IPS-15b (cell line): ENCODE measurements around the gene GYG1.

Source experiments
- H3K27me3 ChIP-seq: one replicate; pipeline ENCODE4 v1.6.1; 2013; ENCODE audit warnings: low read length; ENCODE audit not compliant: control insufficient read depth, insufficient read depth
- H3K36me3 ChIP-seq: one replicate; pipeline ENCODE4 v1.6.1; 2013; ENCODE audit warnings: low read length; ENCODE audit not compliant: control insufficient read depth, insufficient read depth
- H3K4me1 ChIP-seq: one replicate; pipeline ENCODE4 v1.6.1; 2013; ENCODE audit warnings: mild to moderate bottlenecking, low read length; ENCODE audit not compliant: control insufficient read depth, insufficient read depth
- H3K4me3 ChIP-seq: one replicate; pipeline ENCODE4 v1.5.1; 2013; ENCODE audit warnings: low read depth, low read length
- H3K9ac ChIP-seq: one replicate; pipeline ENCODE4 v1.6.1; 2013; ENCODE audit warnings: low read depth, mild to moderate bottlenecking, low read length
- H3K9me3 ChIP-seq: one replicate; pipeline ENCODE4 v1.6.1; 2013; ENCODE audit warnings: mild to moderate bottlenecking, low read length; ENCODE audit not compliant: control insufficient read depth, insufficient read depth

Gene GYG1

DNA sequence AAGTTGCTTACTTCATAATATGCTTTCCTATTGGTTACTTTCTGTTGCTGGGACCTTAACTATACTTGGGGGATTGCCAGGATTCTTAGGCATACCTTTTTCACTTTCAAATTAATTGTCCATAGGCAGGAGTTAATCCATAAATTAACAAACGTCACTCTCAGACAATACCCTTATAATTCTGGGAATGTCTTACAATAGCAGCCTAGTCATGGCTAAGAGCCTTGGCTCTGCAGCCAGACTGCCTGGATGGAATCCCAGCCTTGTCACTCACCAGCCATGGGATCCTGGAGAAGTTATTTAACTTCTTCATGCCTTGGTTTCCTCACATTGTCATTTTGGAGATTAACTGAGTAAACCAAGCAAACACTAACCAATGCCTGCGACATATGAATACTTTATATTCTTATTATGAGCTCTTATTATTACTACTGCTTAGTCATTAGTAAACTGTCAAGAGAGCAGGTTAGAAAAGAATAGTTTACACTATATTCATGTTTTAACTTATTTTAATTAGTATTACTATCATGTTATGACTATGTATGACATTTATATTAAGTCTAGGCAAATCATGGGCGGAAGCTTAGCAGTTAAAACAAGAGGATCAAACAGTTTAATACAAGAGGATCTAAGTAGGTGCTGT, 29.0 kb downstream of the GYG1 start:
- Histone ChIP-seq H3K4me3 (peak overlapping the region; percentile 5), H3K4me1 (peaks cover 29% of the 10 kb centered on the region), H3K9me3 (peaks cover 11% of the 10 kb centered on the region), H3K9ac (no peak overlapping the region), H3K36me3 (peaks cover 8% of the 10 kb centered on the region), H3K27me3 (no peaks in the 10 kb centered on the region)

- Histone ChIP-seq H3K9ac (no peak overlapping the region), H3K4me3 (peak overlapping the region; percentile 5), H3K36me3 (peaks cover 9% of the 10 kb centered on the region), H3K27me3 (no peaks in the 10 kb centered on the region), H3K9me3 (peaks cover 14% of the 10 kb centered on the region), H3K4me1 (peaks cover 29% of the 10 kb centered on the region)
These were observed 29.5 kb downstream of the GYG1 start for GRCh38 chr3:149020839-149021252.

DNA sequence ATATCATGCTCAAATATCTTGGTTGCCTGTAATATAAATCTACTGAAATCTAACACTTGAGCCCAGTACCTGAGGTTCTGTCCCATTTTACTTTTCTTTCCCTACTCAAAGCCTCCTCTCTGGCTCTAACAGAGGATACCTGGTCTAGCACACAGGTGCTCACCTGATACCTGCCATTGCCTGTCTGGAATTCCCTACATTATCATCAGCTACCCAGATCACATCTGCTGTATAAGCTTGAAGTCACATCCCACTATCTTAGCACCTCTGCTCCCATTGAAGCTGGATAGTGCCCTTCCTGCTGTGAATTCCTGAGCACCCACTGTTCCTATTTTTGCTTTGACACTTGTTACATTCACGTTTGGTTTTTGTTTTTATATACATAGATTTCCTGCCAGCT, 30.5 kb downstream of the GYG1 start:
- Histone ChIP-seq H3K27me3 (no peaks in the 10 kb centered on the region), H3K9me3 (peaks cover 14% of the 10 kb centered on the region), H3K36me3 (peaks cover 9% of the 10 kb centered on the region), H3K9ac (no peak overlapping the region), H3K4me1 (peaks cover 29% of the 10 kb centered on the region), H3K4me3 (no peak overlapping the region)

- Histone ChIP-seq H3K4me1 (peaks cover 29% of the 10 kb centered on the region), H3K4me3 (no peak overlapping the region), H3K9me3 (peaks cover 14% of the 10 kb centered on the region), H3K36me3 (peaks cover 9% of the 10 kb centered on the region), H3K27me3 (no peaks in the 10 kb centered on the region), H3K9ac (no peak overlapping the region)
These were observed 32.6 kb downstream of the GYG1 start for GRCh38 chr3:149023951-149024350.

GRCh38 chr3:149026718-149027117, 35.4 kb downstream of the GYG1 start:
- peaks cover 5% of the 10 kb centered on the region for H3K4me1 ChIP-seq
- no peak overlapping the region for H3K9ac ChIP-seq
- H3K36me3 ChIP-seq, result peaks cover 9% of the 10 kb centered on the region
- H3K4me3 ChIP-seq, result no peak overlapping the region
- H3K9me3 ChIP-seq, result peaks cover 14% of the 10 kb centered on the region
- H3K27me3 ChIP-seq, result no peaks in the 10 kb centered on the region

DNA sequence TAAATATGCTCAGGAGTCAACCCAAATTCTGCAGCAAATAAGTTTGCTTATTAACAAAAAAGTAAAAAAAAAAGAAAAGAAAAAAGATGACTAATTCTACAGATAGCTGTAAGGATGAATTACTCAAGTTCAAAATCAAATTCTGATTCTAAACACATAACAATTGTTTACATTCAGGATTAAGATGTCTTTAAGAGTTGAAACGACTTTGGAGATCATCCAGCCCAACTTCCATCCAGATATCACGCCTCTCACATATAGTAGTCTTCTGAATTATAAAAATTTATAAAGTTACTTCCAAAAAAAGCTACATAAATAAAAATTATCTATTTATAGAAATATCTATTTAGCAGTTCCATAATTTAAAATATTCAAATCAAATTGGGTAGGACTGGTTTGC, 39.8 kb downstream of the GYG1 start:
- H3K9me3 ChIP-seq, result no peaks in the 10 kb centered on the region
- H3K9ac ChIP-seq, result no peak overlapping the region
- H3K4me1 ChIP-seq, result no peaks in the 10 kb centered on the region
- no peaks in the 10 kb centered on the region for H3K27me3 ChIP-seq
- no peaks in the 10 kb centered on the region for H3K36me3 ChIP-seq
- H3K4me3 ChIP-seq, result no peak overlapping the region

DNA sequence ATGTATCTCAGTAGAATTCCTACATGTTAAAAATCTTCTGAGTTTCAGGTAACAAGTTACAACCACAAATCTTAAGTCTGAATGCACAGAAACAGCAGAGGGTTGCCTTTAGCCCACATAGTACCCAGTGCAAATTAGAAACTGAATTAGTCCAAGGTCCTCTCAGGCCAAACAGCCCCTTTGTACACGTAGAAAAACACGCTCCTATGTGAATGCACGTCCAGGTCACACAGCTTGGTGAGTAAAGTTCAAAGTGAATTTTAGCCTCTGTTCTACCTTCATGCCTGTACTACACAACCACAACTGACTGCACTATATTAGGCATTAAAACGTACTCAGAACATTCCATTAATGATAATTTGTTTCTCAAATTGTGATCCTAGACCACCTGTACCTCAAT, 46.3 kb downstream of the GYG1 start:
- Histone ChIP-seq H3K27me3 (no peaks in the 10 kb centered on the region), H3K36me3 (no peaks in the 10 kb centered on the region), H3K9ac (no peak overlapping the region)

GRCh38 chr3:149038322-149038721, 47.0 kb downstream of the GYG1 start:
- H3K27me3 ChIP-seq, result no peaks in the 10 kb centered on the region
- no peaks in the 10 kb centered on the region for H3K9me3 ChIP-seq
- no peaks in the 10 kb centered on the region for H3K36me3 ChIP-seq
- no peak overlapping the region for H3K9ac ChIP-seq
- H3K4me3 ChIP-seq, result no peak overlapping the region
- H3K4me1 ChIP-seq, result no peaks in the 10 kb centered on the region

More for the DNA sequence above, 46.3 kb downstream of the GYG1 start:
- Histone ChIP-seq H3K9me3 (no peaks in the 10 kb centered on the region), H3K4me1 (no peaks in the 10 kb centered on the region), H3K4me3 (no peak overlapping the region)

GRCh38 chr3:149042789-149043386, 51.5 kb downstream of the GYG1 start:
- Histone ChIP-seq H3K9ac (no peak overlapping the region), H3K36me3 (no peaks in the 10 kb centered on the region), H3K4me1 (no peaks in the 10 kb centered on the region), H3K4me3 (no peak overlapping the region), H3K27me3 (no peaks in the 10 kb centered on the region), H3K9me3 (no peaks in the 10 kb centered on the region)

GRCh38 chr3:149044339-149045083, 53.2 kb downstream of the GYG1 start:
- Histone ChIP-seq H3K27me3 (no peaks in the 10 kb centered on the region), H3K4me1 (no peaks in the 10 kb centered on the region), H3K9ac (no peak overlapping the region), H3K4me3 (no peak overlapping the region), H3K36me3 (peaks cover under 1% of the 10 kb centered on the region), H3K9me3 (no peaks in the 10 kb centered on the region)

DNA sequence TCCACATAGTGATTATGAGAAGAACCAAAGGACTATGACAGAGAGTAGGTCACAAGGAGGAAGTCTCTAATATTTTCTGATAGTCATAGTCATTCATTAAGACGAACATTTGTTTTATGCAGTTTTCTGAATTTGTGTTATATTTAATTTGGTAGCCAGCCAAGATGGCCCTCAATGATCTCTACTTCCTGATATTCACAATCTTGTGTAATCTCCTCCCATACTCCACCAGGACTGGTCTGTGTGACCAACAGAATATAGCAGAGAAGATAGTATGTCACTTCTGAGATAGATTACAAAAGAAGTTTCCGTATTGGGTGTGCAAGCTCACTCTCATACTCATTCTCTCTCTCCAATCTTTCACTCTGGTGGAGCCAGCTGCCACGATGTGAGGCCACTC, 64.2 kb downstream of the GYG1 start:
- H3K27me3 ChIP-seq, result no peaks in the 10 kb centered on the region

GRCh38 chr3:149058198-149058597, 66.9 kb downstream of the GYG1 start:
- H3K36me3 ChIP-seq, result peaks cover 7% of the 10 kb centered on the region
- no peak overlapping the region for H3K4me3 ChIP-seq
- H3K9me3 ChIP-seq, result no peaks in the 10 kb centered on the region
- no peaks in the 10 kb centered on the region for H3K27me3 ChIP-seq
- no peak overlapping the region for H3K9ac ChIP-seq
- no peaks in the 10 kb centered on the region for H3K4me1 ChIP-seq

More for the DNA sequence above, 64.2 kb downstream of the GYG1 start:
- no peak overlapping the region for H3K4me3 ChIP-seq
- H3K9ac ChIP-seq, result no peak overlapping the region
- peaks cover 15% of the 10 kb centered on the region for H3K36me3 ChIP-seq
- no peaks in the 10 kb centered on the region for H3K4me1 ChIP-seq
- no peaks in the 10 kb centered on the region for H3K9me3 ChIP-seq
